Stomach smooth muscle (tissue), 2 donors: ENCODE data around the gene ZNF668.

Source experiments
- H3K27ac ChIP-seq: one replicate; pipeline ENCODE4 v1.7.0; 2013; ENCODE audit warnings: mild to moderate bottlenecking, low read length, inconsistent platforms
- H3K27me3 ChIP-seq, 2 donors: one replicate each; pipeline ENCODE4 v1.7.0; 2013; ENCODE audit warnings: low read length in 2 of 2; ENCODE audit not compliant: insufficient read depth in 2 of 2, control insufficient read depth in 1 of 2
- H3K36me3 ChIP-seq, 2 donors: one replicate each; pipeline ENCODE4 v1.7.0; 2013; ENCODE audit warnings: low read length in 2 of 2; ENCODE audit not compliant: control insufficient read depth in 2 of 2, insufficient read depth in 2 of 2
- H3K4me1 ChIP-seq: one replicate; pipeline ENCODE4 v1.7.0; 2013; ENCODE audit warnings: low read length; ENCODE audit not compliant: control insufficient read depth, insufficient read depth
- H3K4me3 ChIP-seq, 2 donors: one replicate each; pipeline ENCODE4 v1.7.0; 2013; ENCODE audit warnings: low read length in 2 of 2
- H3K9ac ChIP-seq, 2 donors: one replicate each; pipeline ENCODE4 v1.7.0; 2013; ENCODE audit warnings: low read length in 2 of 2, mild to moderate bottlenecking in 1 of 2
- H3K9me3 ChIP-seq, 2 donors: one replicate each; pipeline ENCODE4 v1.7.0; 2013; ENCODE audit warnings: low read length in 2 of 2; ENCODE audit not compliant: control insufficient read depth in 2 of 2
- donor health status: healthy.
- donor health status: Pancreatic carcinoma.

Gene ZNF668

DNA sequence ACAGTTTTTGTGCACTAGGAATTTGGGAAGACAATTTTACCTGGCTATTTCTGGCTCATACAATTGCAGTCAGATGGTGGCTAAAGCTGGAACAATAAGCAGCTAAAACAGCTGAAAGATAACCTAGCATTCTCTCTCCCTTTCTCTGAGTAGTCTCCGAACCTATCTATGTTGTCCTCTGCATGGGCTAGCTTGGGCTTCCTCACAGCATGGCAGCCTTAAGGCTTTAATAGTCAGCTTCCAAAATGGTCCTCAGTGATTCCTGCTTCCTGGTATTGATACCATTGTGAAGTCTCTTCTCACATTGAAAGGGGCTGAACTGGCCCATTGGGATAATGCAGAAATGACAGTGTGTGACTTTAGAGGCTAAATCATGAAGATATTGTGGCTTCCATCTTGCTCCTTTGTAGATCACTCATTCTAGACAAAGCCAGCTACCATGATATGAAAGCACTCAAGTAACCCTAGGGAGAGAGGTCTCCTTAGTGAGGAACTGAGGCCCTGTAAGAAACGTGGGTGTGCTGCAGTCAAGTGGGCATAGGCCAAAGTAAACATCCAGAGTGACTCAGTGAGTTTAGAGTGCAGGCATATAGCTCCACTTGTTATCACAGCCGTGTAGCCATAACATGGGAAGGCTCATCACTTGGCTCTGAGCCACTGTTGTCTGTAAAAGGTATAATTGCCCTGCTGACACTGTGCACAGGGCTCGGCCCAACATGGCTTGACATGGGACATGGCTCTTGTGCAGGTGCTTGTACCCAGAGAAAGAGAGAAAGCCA lies 26.0 kb upstream of the ZNF668 start:
- H3K27ac ChIP-seq = no peak overlapping the region
- no peaks in the 10 kb centered on the region for H3K27me3 ChIP-seq
- H3K4me1 ChIP-seq = peaks cover 4% of the 10 kb centered on the region
- H3K4me3 ChIP-seq = no peak overlapping the region
- no peak overlapping the region for H3K9ac ChIP-seq
- H3K36me3 ChIP-seq = no peaks in the 10 kb centered on the region
- no peaks in the 10 kb centered on the region for H3K9me3 ChIP-seq

DNA sequence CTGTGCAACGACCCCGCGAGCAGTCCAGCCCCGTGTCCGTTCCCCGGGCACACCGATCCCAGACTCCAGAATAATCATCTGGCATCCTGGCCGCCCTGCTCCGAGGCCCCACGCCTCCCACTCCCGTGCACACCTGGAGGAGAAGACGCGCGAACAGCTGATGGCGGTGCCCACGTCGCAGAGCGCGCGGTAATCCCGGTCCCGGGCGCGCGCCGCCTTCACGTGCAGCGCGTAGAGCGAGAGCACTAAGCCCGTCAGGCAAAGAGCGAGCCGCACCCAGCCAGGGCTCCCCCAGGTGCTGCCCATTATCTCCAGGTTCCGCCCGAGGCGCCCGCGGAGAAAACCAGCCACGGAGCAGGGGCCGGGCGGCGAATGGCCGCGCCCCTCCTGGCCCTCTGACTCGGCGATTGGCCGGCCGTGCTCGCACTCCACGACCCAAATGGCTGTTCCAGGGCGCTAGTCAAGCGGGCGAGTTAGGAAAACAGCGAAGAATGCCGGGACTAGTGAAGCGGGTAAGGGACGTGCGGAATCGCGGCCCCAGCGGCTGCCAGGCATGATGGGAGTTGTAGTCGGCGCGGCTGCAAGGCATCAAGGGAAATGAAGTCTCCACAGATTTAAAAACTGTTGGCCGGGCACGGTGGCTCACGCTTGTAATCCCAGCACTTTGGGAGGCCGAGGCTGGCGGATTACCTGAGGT lies 20.5 kb upstream of the ZNF668 start, which contains the start of gene VKORC1:
TSS of gene VKORC1 (minus strand) at position 374 of the 697 bp plus-strand sequence. CDS start at position 306, 68 bp downstream.
- Histone ChIP-seq H3K4me3 (peak within 1 kb of the TSS; percentile 93 to 94), H3K36me3 (peaks cover 0 to 9% of the 10 kb centered on the region in 2 donors), H3K27me3 (no peaks in the 10 kb centered on the region), H3K9me3 (no peaks in the 10 kb centered on the region), H3K27ac (peak within 1 kb of the TSS; percentile 73), H3K9ac (peak within 1 kb of the TSS; percentile 87 to 90), H3K4me1 (peaks cover 12% of the 10 kb centered on the region)

DNA sequence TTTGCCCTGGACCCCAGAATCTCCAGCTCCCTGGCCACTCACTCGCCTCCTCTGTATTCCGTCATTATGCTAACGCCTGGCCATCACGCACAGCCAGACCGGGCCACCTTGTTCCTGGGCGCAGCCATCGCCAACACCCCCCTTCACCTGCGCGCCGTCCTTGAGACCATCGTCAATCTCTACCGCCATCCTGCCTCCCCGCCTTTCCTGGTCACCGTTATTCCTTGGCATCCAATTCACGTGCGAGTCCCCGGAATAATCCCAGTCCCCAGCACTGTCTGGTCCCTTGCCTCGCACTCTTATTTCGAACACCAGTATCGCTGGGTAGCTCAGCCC lies 20.0 kb upstream of the ZNF668 start:
- peak overlapping the region; percentile 87 to 90 for H3K9ac ChIP-seq
- peaks cover 0 to 12% of the 10 kb centered on the region in 2 donors for H3K36me3 ChIP-seq
- no peaks in the 10 kb centered on the region for H3K27me3 ChIP-seq
- H3K4me1 ChIP-seq = peaks cover 12% of the 10 kb centered on the region
- peak overlapping the region; percentile 73 for H3K27ac ChIP-seq
- H3K9me3 ChIP-seq = no peaks in the 10 kb centered on the region
- peak overlapping the region; percentile 93 to 94 for H3K4me3 ChIP-seq

DNA sequence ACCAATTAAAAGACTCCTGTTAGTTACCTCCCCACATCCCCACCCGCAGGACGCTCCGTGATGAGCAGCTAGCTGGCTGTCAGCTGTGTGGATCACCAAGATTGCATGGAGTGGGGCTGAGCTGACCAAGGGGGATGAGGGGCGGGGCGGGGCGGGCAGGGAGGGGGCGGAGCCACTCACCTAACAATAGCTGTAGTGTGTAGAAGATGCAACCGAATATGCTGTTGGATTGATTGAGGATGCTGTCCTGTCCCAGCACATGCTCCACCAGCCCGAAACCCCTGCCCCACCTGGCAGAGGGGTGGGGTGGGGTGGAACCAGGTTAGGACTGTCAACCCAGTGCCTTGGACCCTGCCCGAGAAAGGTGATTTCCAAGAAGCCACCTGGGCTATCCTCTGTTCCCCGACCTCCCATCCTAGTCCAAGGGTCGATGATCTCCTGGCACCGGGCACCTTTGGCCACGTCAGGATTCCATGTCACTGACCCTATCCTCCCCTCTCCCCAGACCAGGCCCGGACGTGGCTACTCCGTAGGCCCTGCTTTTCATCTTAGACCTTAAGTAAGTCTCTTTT lies 19.2 kb upstream of the ZNF668 start:
- Histone ChIP-seq H3K36me3 (peaks cover 0 to 18% of the 10 kb centered on the region in 2 donors), H3K4me1 (peaks cover 12% of the 10 kb centered on the region), H3K9ac (peak overlapping the region; percentile 33 to 36), H3K27me3 (no peaks in the 10 kb centered on the region), H3K27ac (no peak overlapping the region), H3K9me3 (no peaks in the 10 kb centered on the region), H3K4me3 (peak overlapping the region in 1 of 2 donors; percentile 94)

DNA sequence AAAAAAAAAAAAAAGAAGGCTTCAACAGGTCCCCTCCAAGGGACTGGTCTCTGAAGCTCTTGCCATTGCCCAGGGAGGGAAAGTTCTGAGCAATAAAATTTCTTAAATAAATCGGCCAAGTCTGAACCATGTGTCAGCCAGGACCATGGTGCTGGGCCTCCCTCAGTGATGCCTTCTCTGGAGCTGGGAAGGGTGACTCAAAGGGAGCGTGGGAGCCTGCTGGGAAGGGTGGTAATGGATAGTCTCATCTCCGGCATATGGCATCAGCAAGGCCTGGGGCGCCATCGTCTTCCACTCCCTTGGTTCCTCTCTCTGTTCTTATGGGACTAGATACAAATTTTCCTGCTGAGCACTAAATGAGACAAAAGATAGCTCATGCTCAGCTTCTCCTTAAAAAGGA lies 18.3 kb upstream of the ZNF668 start:
- H3K27ac ChIP-seq = no peak overlapping the region
- peak overlapping the region in 1 of 2 donors; percentile 5 for H3K9ac ChIP-seq
- no peak overlapping the region for H3K4me3 ChIP-seq
- H3K36me3 ChIP-seq = peaks cover 0 to 18% of the 10 kb centered on the region in 2 donors
- H3K9me3 ChIP-seq = no peaks in the 10 kb centered on the region
- H3K4me1 ChIP-seq = peaks cover 12% of the 10 kb centered on the region
- no peaks in the 10 kb centered on the region for H3K27me3 ChIP-seq

DNA sequence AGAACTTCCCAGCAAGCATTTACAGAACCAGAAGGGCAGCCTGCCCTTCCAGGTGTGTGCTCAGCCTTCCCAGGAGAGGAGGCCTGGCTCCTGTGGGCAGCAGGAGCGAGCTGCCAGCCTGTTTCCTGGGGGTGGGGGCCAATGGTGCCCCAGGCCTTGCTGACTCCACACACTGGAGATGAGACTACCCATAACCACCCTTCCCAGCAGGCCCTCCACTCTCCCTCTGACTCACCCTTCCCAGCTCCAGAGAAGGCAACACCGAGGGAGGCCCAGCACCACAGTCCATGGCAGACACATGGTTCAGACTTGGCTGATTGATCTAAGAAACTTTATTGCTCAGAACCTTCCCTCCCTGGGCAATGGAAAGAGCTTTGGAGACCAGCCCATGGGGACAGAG lies 16.5 kb upstream of the ZNF668 start:
- Histone ChIP-seq H3K4me1 (peaks cover 10% of the 10 kb centered on the region), H3K4me3 (no peak overlapping the region), H3K27me3 (no peaks in the 10 kb centered on the region), H3K9ac (no peak overlapping the region), H3K27ac (no peak overlapping the region), H3K9me3 (no peaks in the 10 kb centered on the region), H3K36me3 (peaks cover 1 to 18% of the 10 kb centered on the region in 2 donors)

DNA sequence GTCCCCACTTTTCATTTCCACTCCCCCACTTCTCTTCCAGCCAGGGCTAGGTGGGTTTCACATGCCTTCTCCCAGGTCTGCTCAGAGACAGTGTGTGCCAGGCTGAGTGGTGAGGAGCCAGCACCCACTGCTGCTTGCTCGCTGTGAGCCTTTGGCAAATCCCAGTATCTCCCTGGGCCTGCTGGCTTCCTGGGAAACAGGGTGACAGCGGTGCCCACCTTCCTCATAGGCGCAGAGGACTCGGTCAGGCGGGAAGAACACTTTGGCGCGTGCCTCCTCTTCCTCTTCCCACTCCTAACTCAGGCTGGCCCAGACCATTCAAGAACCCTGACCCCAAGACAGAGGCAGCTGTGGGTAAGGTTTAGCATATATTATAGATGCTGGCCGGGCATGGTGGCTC lies 15.2 kb upstream of the ZNF668 start:
- Histone ChIP-seq H3K4me3 (no peak overlapping the region), H3K9me3 (no peaks in the 10 kb centered on the region), H3K9ac (no peak overlapping the region), H3K36me3 (peaks cover 9 to 20% of the 10 kb centered on the region in 2 donors), H3K27ac (no peak overlapping the region), H3K27me3 (no peaks in the 10 kb centered on the region), H3K4me1 (peaks cover 5% of the 10 kb centered on the region)

DNA sequence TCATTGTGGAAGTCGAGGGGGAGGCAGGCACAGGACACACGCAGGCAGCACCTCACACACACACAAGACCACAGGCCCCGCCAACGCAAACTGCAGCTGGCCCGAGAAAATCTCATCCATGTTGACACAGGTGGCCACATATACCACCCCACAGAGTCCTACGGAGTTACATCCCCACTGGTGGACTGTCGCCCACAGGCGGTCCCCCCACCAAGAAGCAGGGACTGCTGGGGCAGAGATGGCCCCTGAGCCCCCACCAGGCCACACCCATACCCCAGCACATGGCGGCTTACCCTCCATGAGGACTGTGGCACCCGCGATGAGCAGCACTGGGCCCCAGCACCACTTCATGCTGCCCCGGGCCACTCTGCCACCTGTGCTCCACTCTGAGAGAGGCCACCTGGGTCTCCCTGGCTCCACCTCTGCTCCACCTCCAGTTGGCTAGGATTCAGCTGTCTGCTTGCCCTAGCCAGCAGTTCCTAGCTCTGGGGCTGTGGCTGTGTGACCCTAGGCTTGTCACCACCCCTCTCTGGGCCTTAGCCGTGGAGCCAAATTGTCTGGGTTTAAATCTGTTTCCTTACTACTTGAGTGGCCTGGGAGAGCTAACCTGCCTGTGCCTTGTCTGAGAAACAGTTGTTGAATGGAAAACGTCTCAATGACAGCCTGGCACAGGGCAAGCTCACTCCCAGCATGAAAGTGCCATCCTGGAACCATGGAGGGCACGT lies 14.6 kb upstream of the ZNF668 start, which contains the start of gene PRSS53:
TSS of gene PRSS53 (minus strand) at position 485 of the 725 bp plus-strand sequence. CDS start at position 351, 134 bp downstream.
- H3K36me3 ChIP-seq = peaks cover 12 to 23% of the 10 kb centered on the region in 2 donors

DNA sequence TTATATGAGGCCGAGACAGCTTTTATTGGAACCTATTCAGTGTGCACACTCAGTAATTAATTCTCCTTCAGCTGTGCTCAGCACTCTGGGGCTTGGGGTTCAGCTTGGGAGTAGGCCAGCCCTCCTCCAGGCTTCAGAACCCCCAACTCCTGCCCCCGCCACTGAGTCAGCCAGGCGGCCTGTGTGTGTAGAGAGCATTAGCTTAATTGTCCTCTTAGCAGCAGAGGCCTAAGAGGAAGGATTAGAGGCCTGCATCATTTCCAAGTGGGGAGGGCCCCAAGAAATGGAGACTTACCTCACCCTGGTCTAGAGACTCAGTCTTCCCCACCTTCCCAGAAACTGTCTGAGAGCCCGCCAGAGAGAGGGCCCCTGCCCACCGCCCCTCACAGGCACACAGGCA lies 13.9 kb upstream of the ZNF668 start:
- Histone ChIP-seq H3K9ac (no peak overlapping the region), H3K27ac (no peak overlapping the region), H3K9me3 (no peaks in the 10 kb centered on the region), H3K4me3 (no peak overlapping the region), H3K4me1 (no peaks in the 10 kb centered on the region), H3K27me3 (no peaks in the 10 kb centered on the region), H3K36me3 (peaks cover 14 to 26% of the 10 kb centered on the region in 2 donors)

More for the DNA sequence above, 14.6 kb upstream of the ZNF668 start, which contains the start of gene PRSS53:
- peaks cover 2% of the 10 kb centered on the region for H3K4me1 ChIP-seq
- no peak within 1 kb of the TSS for H3K9ac ChIP-seq
- no peaks in the 10 kb centered on the region for H3K9me3 ChIP-seq
- H3K27ac ChIP-seq = no peak within 1 kb of the TSS
- no peaks in the 10 kb centered on the region for H3K27me3 ChIP-seq
- H3K4me3 ChIP-seq = no peak within 1 kb of the TSS

DNA sequence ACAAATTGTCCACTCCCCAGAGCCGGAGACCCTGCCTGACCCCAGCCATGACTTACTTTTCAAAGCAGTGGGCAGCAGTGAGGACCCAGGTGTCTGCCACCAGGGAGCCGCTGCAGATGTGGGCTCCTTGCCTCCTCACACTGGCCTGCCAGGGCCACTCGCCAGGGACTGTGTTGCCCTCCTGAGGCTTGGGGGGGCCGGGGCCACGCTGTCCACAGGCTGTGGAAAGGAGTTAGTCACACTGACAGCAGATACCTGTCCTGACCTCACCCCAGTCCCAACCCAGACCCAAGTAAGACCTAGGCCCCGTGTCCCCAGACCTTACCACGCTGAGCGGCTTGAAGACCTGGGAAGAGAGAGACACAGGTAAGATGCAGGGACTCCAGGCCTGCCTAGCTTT lies 13.4 kb upstream of the ZNF668 start:
- no peak overlapping the region for H3K9ac ChIP-seq
- H3K27me3 ChIP-seq = no peaks in the 10 kb centered on the region
- H3K4me1 ChIP-seq = no peaks in the 10 kb centered on the region
- H3K27ac ChIP-seq = no peak overlapping the region
- no peaks in the 10 kb centered on the region for H3K9me3 ChIP-seq
- peaks cover 14 to 27% of the 10 kb centered on the region in 2 donors for H3K36me3 ChIP-seq
- H3K4me3 ChIP-seq = no peak overlapping the region
